ENCODE measurements around the gene PTPRM.

DNA sequence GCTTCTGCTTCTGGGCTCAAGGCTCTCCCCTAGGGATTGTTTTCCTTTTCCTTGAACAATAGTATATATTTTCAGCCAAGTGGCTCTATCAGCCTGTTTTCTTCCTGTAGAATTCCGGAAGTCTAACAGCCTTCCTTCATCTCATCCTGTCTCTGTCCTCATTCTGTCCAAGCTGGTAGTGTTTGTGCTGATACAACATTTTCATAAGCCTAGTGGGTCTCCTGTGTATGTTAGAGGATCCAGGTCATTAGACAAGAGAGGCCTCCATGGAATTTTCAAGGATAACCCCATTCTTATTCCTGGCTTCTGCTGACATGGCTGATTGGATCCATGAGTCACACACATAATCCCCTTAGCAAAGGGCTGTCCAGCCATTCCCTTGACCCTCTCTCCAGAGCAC lies 467.6 kb downstream of the PTPRM start:
- TF ChIP-seq POLR2A (IDR thresholded peaks at IDR 0.05; ENCODE audit: borderline replicate concordance, extremely low read depth, insufficient read depth, insufficient read length) (no peak), EZH2phosphoT487 (IDR thresholded peaks at IDR 0.05; ENCODE audit: borderline replicate concordance) (no peak), ELF1 (IDR thresholded peaks at IDR 0.05; ENCODE audit: borderline replicate concordance, low read depth) (no peak), RAD21 (IDR thresholded peaks at IDR 0.05; ENCODE audit: low read depth) (no peak), POLR2AphosphoS5 (IDR thresholded peaks at IDR 0.05; ENCODE audit: low read depth, low read length) (no peak), JUND (IDR thresholded peaks at IDR 0.05) (no peak), CEBPB (IDR thresholded peaks at IDR 0.05; ENCODE audit: low read depth) (no peak), EZH2 (IDR thresholded peaks at IDR 0.05) (no peak), SIN3A (IDR thresholded peaks at IDR 0.05; ENCODE audit: low read depth) (no peak)
- TF ChIP-seq, protein P1, sequence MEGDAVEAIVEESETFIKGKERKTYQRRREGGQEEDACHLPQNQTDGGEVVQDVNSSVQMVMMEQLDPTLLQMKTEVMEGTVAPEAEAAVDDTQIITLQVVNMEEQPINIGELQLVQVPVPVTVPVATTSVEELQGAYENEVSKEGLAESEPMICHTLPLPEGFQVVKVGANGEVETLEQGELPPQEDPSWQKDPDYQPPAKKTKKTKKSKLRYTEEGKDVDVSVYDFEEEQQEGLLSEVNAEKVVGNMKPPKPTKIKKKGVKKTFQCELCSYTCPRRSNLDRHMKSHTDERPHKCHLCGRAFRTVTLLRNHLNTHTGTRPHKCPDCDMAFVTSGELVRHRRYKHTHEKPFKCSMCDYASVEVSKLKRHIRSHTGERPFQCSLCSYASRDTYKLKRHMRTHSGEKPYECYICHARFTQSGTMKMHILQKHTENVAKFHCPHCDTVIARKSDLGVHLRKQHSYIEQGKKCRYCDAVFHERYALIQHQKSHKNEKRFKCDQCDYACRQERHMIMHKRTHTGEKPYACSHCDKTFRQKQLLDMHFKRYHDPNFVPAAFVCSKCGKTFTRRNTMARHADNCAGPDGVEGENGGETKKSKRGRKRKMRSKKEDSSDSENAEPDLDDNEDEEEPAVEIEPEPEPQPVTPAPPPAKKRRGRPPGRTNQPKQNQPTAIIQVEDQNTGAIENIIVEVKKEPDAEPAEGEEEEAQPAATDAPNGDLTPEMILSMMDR (IDR thresholded peaks at IDR 0.05 in 2 of 3, conservative IDR thresholded peaks at IDR 0.05 in 1 of 3; ENCODE audit: borderline replicate concordance in 1 of 3, insufficient read depth in 1 of 3, low read depth in 2 of 3, low read length in 2 of 3): no peak
- TF ChIP-seq, protein P2, sequence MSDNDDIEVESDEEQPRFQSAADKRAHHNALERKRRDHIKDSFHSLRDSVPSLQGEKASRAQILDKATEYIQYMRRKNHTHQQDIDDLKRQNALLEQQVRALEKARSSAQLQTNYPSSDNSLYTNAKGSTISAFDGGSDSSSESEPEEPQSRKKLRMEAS (IDR thresholded peaks at IDR 0.05): no peak
- TF ChIP-seq, protein P3, sequence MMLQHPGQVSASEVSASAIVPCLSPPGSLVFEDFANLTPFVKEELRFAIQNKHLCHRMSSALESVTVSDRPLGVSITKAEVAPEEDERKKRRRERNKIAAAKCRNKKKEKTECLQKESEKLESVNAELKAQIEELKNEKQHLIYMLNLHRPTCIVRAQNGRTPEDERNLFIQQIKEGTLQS (IDR thresholded peaks at IDR 0.05): no peak

Measured in HCT116 (cell line).